Ascending aorta (tissue), 2 donors: ENCODE measurements around the gene RPL39L. TPM values are rescaled to one million over a fixed set of nuclear protein-coding genes. Genes with fewer than 3 reads are reported as not detected.

Experiments
- DNase-seq, 2 donors: peaks; one replicate each; pipeline ENCODE4 v3.0.0-alpha.2; 2019; ENCODE audit warnings: low spot score in 2 of 2
- H3K27ac ChIP-seq, 2 donors: fragments of 200-600 bp; sonication (generic); one replicate each; pipeline ENCODE4 v1.5.1; 2016 to 2017; ENCODE audit warnings: mild to moderate bottlenecking in 1 of 2
- H3K27me3 ChIP-seq: fragments of 200-600 bp; sonication (generic); one replicate; pipeline ENCODE4 v1.5.1; 2017
- H3K36me3 ChIP-seq, 2 donors: fragments of 200-600 bp; sonication (generic); one replicate each; pipeline ENCODE4 v1.5.1; 2016
- H3K4me1 ChIP-seq, 2 donors: fragments of 200-600 bp; sonication (generic); one replicate each; pipeline ENCODE4 v1.5.1; 2016 to 2017; ENCODE audit warnings: mild to moderate bottlenecking in 1 of 2
- H3K4me3 ChIP-seq, 2 donors: fragments of 200-600 bp; sonication (generic); one replicate each; pipeline ENCODE4 v1.5.1; 2016 to 2017; ENCODE audit warnings: mild to moderate bottlenecking in 1 of 2
- H3K9me3 ChIP-seq, 2 donors: fragments of 200-600 bp; sonication (generic); one replicate each; pipeline ENCODE4 v1.5.1; 2016
- CTCF ChIP-seq, 3 experiments: fragments of 200-600 bp in 2 of 3; fragments of 450-650 bp in 1 of 3; sonication (generic) in 2 of 3; IDR thresholded peaks; one replicate each; pipeline ENCODE4 v1.5.1; 2016 to 2019; ENCODE audit warnings: antibody characterized with exemption in 3 of 3, mild to moderate bottlenecking in 1 of 3, moderate library complexity in 1 of 3
- intact Hi-C: fragments of 100-400 bp; cut with DNase I; formaldehyde crosslinking; loops from one replicate; pipeline ENCODE4 v1.15.1; 2023
- total RNA-seq: library from RNA; depleted of rRNA; stranded (reverse); fragments of >200 nt; gene quantifications from one replicate; pipeline ENCODE4 v1.1.0, GENCODE V29; 2016

RPL39L gene
- total RNA-seq, 1 donor from 2014 or later: 3.1 TPM

- H3K27ac ChIP-seq: no peak overlapping the region
- intact Hi-C loops: no loop called here
- peaks cover 0 to 18% of the 10 kb centered on the region in 2 donors for H3K9me3 ChIP-seq
- H3K36me3 ChIP-seq: no peaks in the 10 kb centered on the region
- H3K27me3 ChIP-seq: no peaks in the 10 kb centered on the region
- TF ChIP-seq CTCF (IDR thresholded peaks at IDR 0.05): no peak
- peaks cover 0 to 17% of the 10 kb centered on the region in 2 donors for H3K4me1 ChIP-seq
- no peak for DNase-seq
- no peak overlapping the region for H3K4me3 ChIP-seq
Observed at GRCh38 chr3:187088701-187089100, 50.6 kb downstream of the RPL39L start.

GRCh38 chr3:187086831-187087230 is 52.5 kb downstream of the RPL39L start:
- H3K9me3 ChIP-seq: peaks cover 0 to 18% of the 10 kb centered on the region in 2 donors
- no peaks in the 10 kb centered on the region for H3K27me3 ChIP-seq
- no peak overlapping the region for H3K4me3 ChIP-seq
- DNase-seq: no peak
- no peak overlapping the region for H3K27ac ChIP-seq
- intact Hi-C loops: no loop called here
- TF ChIP-seq CTCF (IDR thresholded peaks at IDR 0.05): no peak
- peaks cover 0 to 17% of the 10 kb centered on the region in 2 donors for H3K4me1 ChIP-seq
- no peaks in the 10 kb centered on the region for H3K36me3 ChIP-seq

GRCh38 chr3:187085933-187086332 is 53.4 kb downstream of the RPL39L start:
- peaks cover 0 to 17% of the 10 kb centered on the region in 2 donors for H3K4me1 ChIP-seq
- H3K36me3 ChIP-seq: no peaks in the 10 kb centered on the region
- peaks cover 0 to 18% of the 10 kb centered on the region in 2 donors for H3K9me3 ChIP-seq
- no peak for DNase-seq
- H3K27ac ChIP-seq: peak overlapping the region; percentile 75 to 76
- no peak for TF ChIP-seq CTCF (IDR thresholded peaks at IDR 0.05)
- H3K27me3 ChIP-seq: no peaks in the 10 kb centered on the region
- intact Hi-C loops: loop anchor here (2.0 kb wide), 1 partner anchor 15 kb away; no protein-coding TSS in a partner anchor
- no peak overlapping the region for H3K4me3 ChIP-seq

GRCh38 chr3:187085021-187085666 is 54.2 kb downstream of the RPL39L start:
- Histone ChIP-seq H3K27me3 (no peaks in the 10 kb centered on the region), H3K27ac (peak overlapping the region; percentile 75 to 76), H3K4me1 (peaks cover 0 to 17% of the 10 kb centered on the region in 2 donors), H3K9me3 (peaks cover 0 to 18% of the 10 kb centered on the region in 2 donors), H3K4me3 (no peak overlapping the region), H3K36me3 (no peaks in the 10 kb centered on the region)
- intact Hi-C loops: loop anchor here (2.0 kb wide), 1 partner anchor 16 kb away; no protein-coding TSS in a partner anchor
- TF ChIP-seq CTCF (IDR thresholded peaks at IDR 0.05): no peak
- peak in 1 of 2 donors; percentile 33 for DNase-seq

GRCh38 chr3:187084580-187084979 is 54.7 kb downstream of the RPL39L start:
- Histone ChIP-seq H3K27ac (peak overlapping the region; percentile 75 to 76), H3K27me3 (no peaks in the 10 kb centered on the region), H3K4me3 (no peak overlapping the region), H3K36me3 (no peaks in the 10 kb centered on the region), H3K9me3 (peaks cover 0 to 18% of the 10 kb centered on the region in 2 donors), H3K4me1 (peaks cover 0 to 17% of the 10 kb centered on the region in 2 donors)
- intact Hi-C loops: loop anchor here (2.0 kb wide), 1 partner anchor 16 kb away; no protein-coding TSS in a partner anchor
- no peak for DNase-seq
- TF ChIP-seq CTCF (IDR thresholded peaks at IDR 0.05): no peak
